Measurements from ENCODE around the gene PKNOX1.
A peak's percentile ranks its signal among the peaks of the same experiment; 100 is the strongest.

GRCh38 chr21:42973309-42973990 is 912 bp upstream of the PKNOX1 start:
- TF ChIP-seq CTCF (IDR thresholded peaks at IDR 0.05), result peak in 1 of 7 experiments; percentile 40
- TF ChIP-seq POLR2A (IDR thresholded peaks at IDR 0.05), result no peak
- no peak for TF ChIP-seq EP300 (IDR thresholded peaks at IDR 0.05)
- no peak for TF ChIP-seq POLR2AphosphoS5 (IDR thresholded peaks at IDR 0.05)
